Body of pancreas (tissue), 4 donors: ENCODE data around the gene XKR8. TPM values are rescaled to one million over a fixed set of nuclear protein-coding genes. Genes with fewer than 3 reads are reported as not detected.
"Not testable (repeated sequence)": the region's sequence is repeated elsewhere in the genome, so short reads cannot be mapped to it uniquely, and the experiment has no call there.

Source experiments
- ATAC-seq: fragments of 150-250 bp; one replicate; pipeline ENCODE4 v1.9.1; 2016
- DNase-seq, 4 donors: peaks; one replicate each; pipeline ENCODE4 v3.0.0-alpha.2; 2019
- H3K27ac ChIP-seq, 4 donors: fragments of 200-600 bp; sonication (generic); 1 replicate in 3 of 4; 2 replicates in 1 of 4; pipeline versions ENCODE4 v1.5.1 to v1.6.1; 2016 to 2019; ENCODE audit warnings: mild to moderate bottlenecking in 1 of 4, mixed read lengths in 1 of 4, moderate library complexity in 1 of 4
- H3K27me3 ChIP-seq, 2 donors: fragments of 200-600 bp; sonication (generic); one replicate each; pipeline ENCODE4 v1.6.0; 2016; ENCODE audit warnings: mild to moderate bottlenecking in 1 of 2
- H3K36me3 ChIP-seq, 2 donors: fragments of 200-600 bp; sonication (generic); replicated peaks in 1 of 2; 2 replicates each; pipeline ENCODE4 v1.5.1; 2016; ENCODE audit warnings: low read depth in 2 of 2; ENCODE audit not compliant: insufficient read depth in 1 of 2
- H3K4me1 ChIP-seq: fragments of 200-600 bp; sonication (generic); one replicate; pipeline ENCODE4 v1.6.0; 2016
- H3K4me3 ChIP-seq, 2 donors: fragments of 200-600 bp; sonication (generic); 1 replicate in 1 of 2; 2 replicates in 1 of 2; pipeline ENCODE4 v1.5.1; 2016 to 2019
- H3K9me3 ChIP-seq, 3 donors: fragments of 200-600 bp; sonication (generic); 1 replicate in 2 of 3; 2 replicates in 1 of 3; pipeline ENCODE4 v1.5.1; 2016
- CTCF ChIP-seq, 7 experiments: fragments of 450-650 bp in 4 of 7; fragments of 200-600 bp in 3 of 7; sonication (generic) in 3 of 7; IDR thresholded peaks; one replicate each; pipeline ENCODE4 v1.5.1; 2016 to 2019; ENCODE audit warnings: antibody characterized with exemption in 7 of 7
- POLR2A ChIP-seq, 3 donors: fragments of 450-650 bp; IDR thresholded peaks; one replicate each; pipeline ENCODE4 v1.6.1; 2016; ENCODE audit warnings: antibody characterized with exemption in 3 of 3, mild to moderate bottlenecking in 2 of 3
- WGBS, 2 donors: methylation state at CpG; one replicate each; pipeline ENCODE4 v1.1.5; 2017; 5-methylcytosine and 5-hydroxymethylcytosine counted together
- intact Hi-C: fragments of 100-400 bp; cut with DNase I; formaldehyde crosslinking; loops from one replicate; pipeline ENCODE4 v1.15.1; 2023
- total RNA-seq, 2 donors: library from RNA; depleted of rRNA; stranded (reverse); fragments of >200 nt; gene quantifications; one replicate each; pipeline ENCODE4 v1.1.0, GENCODE V29; 2016

Gene XKR8
- total RNA-seq, 2 donors from 2014 or later: 7.9 to 14.5 TPM

GRCh38 chr1:27992276-27992675, 32.5 kb downstream of the XKR8 start:
- H3K9me3 ChIP-seq: no peaks in the 10 kb centered on the region
- peaks cover 7 to 35% of the 10 kb centered on the region in 2 donors for H3K36me3 ChIP-seq
- no peaks in the 10 kb centered on the region for H3K4me1 ChIP-seq
- no peaks in the 10 kb centered on the region for H3K27me3 ChIP-seq
- H3K27ac ChIP-seq: no peak overlapping the region
- WGBS, 2 donors: 81 to 86% methylated on average over 6 of the region's 6 CpGs
- DNase-seq (peak in 1 of 4 donors; percentile 10), ATAC-seq (no peak)
- H3K4me3 ChIP-seq: no peak overlapping the region
- TF ChIP-seq POLR2A (IDR thresholded peaks at IDR 0.05) (no peak), CTCF (IDR thresholded peaks at IDR 0.05) (no peak)
- intact Hi-C loops: no loop called here

- WGBS, 2 donors: 67 to 85% methylated on average over 3 of the region's 3 CpGs
- ATAC-seq: no peak
- no peak overlapping the region for H3K27ac ChIP-seq
- H3K36me3 ChIP-seq: peaks cover 13 to 34% of the 10 kb centered on the region in 2 donors
- intact Hi-C loops: no loop called here
- TF ChIP-seq CTCF (IDR thresholded peaks at IDR 0.05): no peak
- no peak for TF ChIP-seq POLR2A (IDR thresholded peaks at IDR 0.05)
- no peaks in the 10 kb centered on the region for H3K9me3 ChIP-seq
- H3K27me3 ChIP-seq: no peaks in the 10 kb centered on the region
- DNase-seq: no peak
- no peak overlapping the region for H3K4me3 ChIP-seq
- H3K4me1 ChIP-seq: no peaks in the 10 kb centered on the region
Observed at GRCh38 chr1:27993241-27993640, 33.5 kb downstream of the XKR8 start.

DNA sequence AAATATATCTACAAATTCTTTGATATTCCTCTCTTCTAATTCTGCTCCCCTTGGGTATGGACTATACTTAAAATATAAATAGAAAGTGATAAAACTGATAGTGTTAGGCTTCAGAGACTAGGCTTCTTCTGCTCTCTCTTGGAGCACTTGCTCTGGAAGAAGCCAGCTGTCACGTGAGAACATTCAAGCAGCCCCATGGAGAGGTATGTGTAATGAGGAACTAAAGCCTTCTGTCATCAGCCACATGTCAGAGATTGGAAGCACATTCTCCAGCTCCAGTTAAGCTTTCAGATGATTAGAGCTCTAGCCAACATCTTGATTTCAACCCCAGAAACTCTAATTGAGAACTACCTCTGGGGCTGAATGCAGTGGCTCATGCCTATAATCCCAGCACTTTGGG, 34.3 kb downstream of the XKR8 start:
- Histone ChIP-seq H3K27me3 (no peaks in the 10 kb centered on the region), H3K4me3 (no peak overlapping the region), H3K36me3 (peaks cover 14 to 31% of the 10 kb centered on the region in 2 donors), H3K27ac (no peak overlapping the region), H3K4me1 (no peaks in the 10 kb centered on the region), H3K9me3 (no peaks in the 10 kb centered on the region)
- intact Hi-C loops: no loop called here
- DNase-seq: no peak
- 73 to 76% methylated on average over 1 of the region's 1 CpG for WGBS, 2 donors
- no peak for ATAC-seq
- TF ChIP-seq CTCF (IDR thresholded peaks at IDR 0.05) (no peak), POLR2A (IDR thresholded peaks at IDR 0.05) (no peak)

- ATAC-seq, DNase-seq, H3K9me3 ChIP-seq, intact Hi-C loops, H3K4me1 ChIP-seq, H3K4me3 ChIP-seq, H3K27me3 ChIP-seq, H3K27ac ChIP-seq: not testable (repeated sequence)
- H3K36me3 ChIP-seq: peaks cover 17 to 29% of the 10 kb centered on the region in 2 donors
- WGBS, 2 donors: 92 to 93% methylated on average over 6 of the region's 6 CpGs
Observed at GRCh38 chr1:27994526-27994925, 34.8 kb downstream of the XKR8 start.

- peaks cover 17 to 28% of the 10 kb centered on the region in 2 donors for H3K36me3 ChIP-seq
- DNase-seq (no peak), ATAC-seq (no peak)
- no peak for TF ChIP-seq POLR2A (IDR thresholded peaks at IDR 0.05)
- TF ChIP-seq CTCF (IDR thresholded peaks at IDR 0.05): no peak
- no peaks in the 10 kb centered on the region for H3K9me3 ChIP-seq
- H3K4me3 ChIP-seq: no peak overlapping the region
- intact Hi-C loops: no loop called here
- no peaks in the 10 kb centered on the region for H3K4me1 ChIP-seq
- H3K27ac ChIP-seq: no peak overlapping the region
- H3K27me3 ChIP-seq: no peaks in the 10 kb centered on the region
- WGBS, 2 donors: 94 to 100% methylated on average over 1 of the region's 1 CpG
Observed at GRCh38 chr1:27999055-27999454, 39.3 kb downstream of the XKR8 start.
